OCI-LY7 (cell line): ENCODE results near the gene UBD.

Experiments used
- CTCF ChIP-seq: fragments of 200-600 bp; sonication (generic); conservative IDR thresholded peaks from 2 replicates; pipeline ENCODE4 v1.5.1; 2014; ENCODE audit warnings: mild to moderate bottlenecking, antibody characterized with exemption, low read length, moderate library complexity, mixed read lengths
- EZH2phosphoT487 ChIP-seq: fragments of 200-600 bp; sonication (generic); IDR thresholded peaks from 2 replicates; pipeline ENCODE4 v1.6.1; 2018; ENCODE audit warnings: low read depth, borderline replicate concordance, mild to moderate bottlenecking, mixed run types, antibody characterized with exemption, low read length, moderate library complexity, mixed read lengths

GRCh38 chr6:29528988-29529560 lies 30.5 kb downstream of the UBD start:
- TF ChIP-seq CTCF = no peak
- no peak for TF ChIP-seq EZH2phosphoT487
